NCI-H146 treated with DMSO at 0.1 percent for 48 hours (cell line): ENCODE results near the gene CD151.

Source experiments
- DNase-seq: peaks from one replicate; lab custom pipeline; 2025; ENCODE audit not compliant: unreplicated experiment; lab: John Stamatoyannopoulos, UW

CD151 gene

GRCh38 chr11:827897-828192, 4.9 kb upstream of the CD151 start, which contains the start of gene CRACR2B:
Gene CRACR2B (plus strand): TSS chr11:827919. CDS start chr11:828608, 689 bp downstream.
- no peak for DNase-seq

- DNase-seq = no peak
Measured at GRCh38 chr11:828506-829175, 4.1 kb upstream of the CD151 start.

DNA sequence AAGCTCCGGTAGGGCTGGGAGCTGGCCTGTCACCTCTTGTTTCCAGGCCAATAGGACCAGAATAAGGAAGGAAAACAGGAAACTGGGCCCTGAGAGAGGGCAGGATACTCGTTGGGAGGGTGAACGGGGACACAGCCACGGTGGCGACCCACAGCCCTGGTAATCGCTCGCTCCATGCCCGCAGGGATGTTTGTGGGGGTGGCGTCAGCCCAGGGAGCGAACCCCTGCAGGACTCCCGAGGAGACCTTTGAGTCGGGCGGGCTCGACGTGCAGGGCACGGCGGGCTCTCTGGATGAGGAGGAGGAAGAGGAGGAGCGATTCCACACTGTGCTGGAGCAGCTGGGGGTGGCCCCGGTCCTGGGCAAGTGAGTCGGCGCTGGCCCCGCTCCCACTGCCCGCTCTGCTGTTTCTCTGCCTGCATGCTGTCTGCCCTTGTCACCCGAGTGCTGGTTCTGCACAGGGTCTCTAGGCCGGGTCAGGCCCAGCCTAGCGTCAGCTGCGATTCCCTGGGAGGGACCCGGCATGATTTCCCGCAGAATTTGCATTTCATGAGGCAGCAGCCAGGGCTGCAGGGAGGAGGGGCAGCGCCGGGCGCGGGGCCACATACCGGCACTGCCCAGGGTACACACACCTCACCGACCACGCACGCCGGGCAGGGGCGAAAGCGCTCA, 3.4 kb upstream of the CD151 start:
- peak; percentile 6 for DNase-seq

DNA sequence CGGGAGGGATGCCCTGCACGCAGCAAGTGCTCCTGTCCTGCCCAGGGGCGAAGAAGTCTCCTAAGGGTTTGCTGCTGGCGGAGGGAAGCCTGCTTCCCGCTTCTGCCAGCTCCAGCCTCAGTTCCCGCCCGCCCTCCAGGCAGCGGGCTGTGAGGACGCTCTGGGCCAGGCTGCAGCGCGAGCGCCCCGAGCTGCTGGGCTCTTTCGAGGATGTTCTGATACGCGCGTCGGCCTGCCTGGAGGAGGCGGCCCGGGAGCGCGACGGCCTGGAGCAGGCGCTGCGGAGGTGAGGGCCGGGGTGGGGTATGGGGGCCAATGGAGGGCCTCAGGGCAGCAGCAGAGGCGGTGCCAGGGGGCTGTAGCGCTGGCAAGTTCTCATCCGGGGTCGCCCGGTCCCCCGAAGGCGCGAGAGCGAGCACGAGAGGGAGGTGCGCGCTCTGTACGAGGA, 2.9 kb upstream of the CD151 start:
- no peak for DNase-seq

- peak; percentile 33 for DNase-seq
Measured at GRCh38 chr11:830295-831117, 2.2 kb upstream of the CD151 start.

- no peak for DNase-seq
Measured at GRCh38 chr11:831118-831864, 1.5 kb upstream of the CD151 start.

DNA sequence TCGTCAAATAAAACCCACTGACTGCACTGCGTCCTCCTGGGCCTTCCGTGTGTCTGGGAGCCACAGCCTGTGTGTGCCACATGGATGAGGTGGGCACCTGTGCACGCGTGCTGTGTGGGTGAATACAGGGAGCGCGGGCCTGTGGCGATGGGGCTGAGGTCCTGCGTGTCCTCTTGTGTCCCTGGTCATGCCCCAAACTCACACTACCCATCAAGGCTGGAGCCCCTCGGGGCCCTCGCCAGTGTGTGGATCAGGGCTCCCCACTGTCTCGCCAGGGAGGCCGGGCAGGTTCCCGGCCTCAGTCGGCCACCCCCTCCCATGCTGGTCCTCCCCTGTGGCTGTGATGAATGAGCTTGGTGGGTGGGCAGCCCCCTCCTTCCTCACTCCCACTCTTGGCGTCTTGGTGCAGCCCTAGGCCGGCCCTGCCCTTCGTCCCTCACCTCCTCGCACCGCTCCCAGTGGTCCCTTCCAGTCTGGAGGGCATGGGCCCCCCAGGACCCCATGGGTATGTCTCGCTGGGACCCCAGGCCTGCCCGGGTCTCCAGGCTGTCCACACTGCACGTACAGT, 707 bp upstream of the CD151 start:
- DNase-seq = no peak

GRCh38 chr11:833114-833791, 501 bp downstream of the CD151 start:
- DNase-seq = no peak

DNA sequence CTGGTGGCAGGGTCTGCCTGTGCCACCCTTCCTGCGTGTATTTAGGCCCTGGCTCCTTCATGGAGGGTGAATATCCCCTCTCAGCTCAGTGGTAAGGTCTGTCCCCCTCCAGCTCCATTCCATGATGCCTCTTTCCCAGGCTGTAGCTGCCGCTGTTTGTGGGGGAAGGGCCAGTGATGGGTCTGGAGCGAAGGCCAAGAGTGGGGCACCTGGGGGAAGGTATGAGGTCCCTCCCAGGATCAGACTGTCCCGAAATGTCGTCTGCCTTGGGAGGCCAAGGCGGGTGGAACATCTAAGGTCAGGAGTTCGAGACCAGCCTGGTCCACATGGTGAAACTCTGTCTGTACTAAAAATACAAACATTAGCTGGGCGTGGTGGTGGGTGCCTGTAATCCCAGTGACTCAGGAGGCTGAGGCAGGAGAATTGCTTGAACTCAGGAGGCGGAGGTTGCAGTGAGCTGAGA, 1.1 kb downstream of the CD151 start:
- DNase-seq = no peak

GRCh38 chr11:834371-835316, 1.9 kb downstream of the CD151 start:
- no peak for DNase-seq

- no peak for DNase-seq
Measured at GRCh38 chr11:836274-836673, 3.5 kb downstream of the CD151 start.

DNA sequence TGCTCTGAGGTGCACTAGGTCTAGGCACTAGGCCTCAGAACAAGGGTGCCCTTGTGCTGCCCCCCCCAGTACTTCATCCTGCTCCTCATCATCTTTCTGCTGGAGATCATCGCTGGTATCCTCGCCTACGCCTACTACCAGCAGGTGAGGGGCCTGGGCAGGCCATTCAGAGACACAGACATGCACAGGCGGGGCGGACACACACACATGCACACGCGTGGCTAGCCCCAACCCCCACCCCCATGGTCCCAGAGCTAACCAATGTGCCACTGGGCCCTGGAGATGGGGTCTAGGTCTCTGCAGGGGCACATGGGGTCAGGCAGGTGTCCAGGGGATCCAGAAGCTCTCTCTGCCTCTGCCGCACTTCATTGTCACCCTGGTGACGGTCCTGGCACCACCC, 3.9 kb downstream of the CD151 start:
- DNase-seq = no peak

DNA sequence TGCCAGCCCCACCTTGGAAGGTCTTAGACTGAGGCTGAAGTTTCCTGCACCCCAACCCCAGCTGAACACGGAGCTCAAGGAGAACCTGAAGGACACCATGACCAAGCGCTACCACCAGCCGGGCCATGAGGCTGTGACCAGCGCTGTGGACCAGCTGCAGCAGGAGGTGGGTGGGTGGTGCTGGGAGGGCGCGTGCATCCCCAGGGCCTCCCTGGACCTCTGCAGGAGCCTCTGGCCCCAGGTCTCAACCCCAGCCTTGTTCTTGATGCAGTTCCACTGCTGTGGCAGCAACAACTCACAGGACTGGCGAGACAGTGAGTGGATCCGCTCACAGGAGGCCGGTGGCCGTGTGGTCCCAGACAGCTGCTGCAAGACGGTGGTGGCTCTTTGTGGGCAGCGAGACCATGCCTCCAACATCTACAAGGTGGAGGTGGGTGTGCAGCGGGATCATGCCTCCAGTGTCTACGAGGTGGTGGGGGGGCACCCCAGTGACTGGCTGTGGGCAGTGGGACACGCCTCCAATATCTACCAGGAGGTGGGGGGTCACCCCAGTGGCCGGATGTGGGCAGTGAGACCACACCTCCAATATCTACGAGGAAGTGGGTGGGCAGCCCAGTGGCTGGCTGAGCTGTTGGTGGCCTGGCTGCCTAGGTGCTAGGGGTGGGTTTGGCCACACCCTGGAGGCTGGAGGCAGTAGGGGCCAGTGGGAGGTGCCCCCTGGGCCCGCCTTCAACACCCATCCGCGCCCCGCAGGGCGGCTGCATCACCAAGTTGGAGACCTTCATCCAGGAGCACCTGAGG, 4.6 kb downstream of the CD151 start:
- DNase-seq = no peak

GRCh38 chr11:837990-838307, 5.2 kb downstream of the CD151 start:
- no peak for DNase-seq

- no peak for DNase-seq
Measured at GRCh38 chr11:838441-839279, 5.9 kb downstream of the CD151 start.

GRCh38 chr11:839280-839623, 6.5 kb downstream of the CD151 start:
- no peak for DNase-seq

DNA sequence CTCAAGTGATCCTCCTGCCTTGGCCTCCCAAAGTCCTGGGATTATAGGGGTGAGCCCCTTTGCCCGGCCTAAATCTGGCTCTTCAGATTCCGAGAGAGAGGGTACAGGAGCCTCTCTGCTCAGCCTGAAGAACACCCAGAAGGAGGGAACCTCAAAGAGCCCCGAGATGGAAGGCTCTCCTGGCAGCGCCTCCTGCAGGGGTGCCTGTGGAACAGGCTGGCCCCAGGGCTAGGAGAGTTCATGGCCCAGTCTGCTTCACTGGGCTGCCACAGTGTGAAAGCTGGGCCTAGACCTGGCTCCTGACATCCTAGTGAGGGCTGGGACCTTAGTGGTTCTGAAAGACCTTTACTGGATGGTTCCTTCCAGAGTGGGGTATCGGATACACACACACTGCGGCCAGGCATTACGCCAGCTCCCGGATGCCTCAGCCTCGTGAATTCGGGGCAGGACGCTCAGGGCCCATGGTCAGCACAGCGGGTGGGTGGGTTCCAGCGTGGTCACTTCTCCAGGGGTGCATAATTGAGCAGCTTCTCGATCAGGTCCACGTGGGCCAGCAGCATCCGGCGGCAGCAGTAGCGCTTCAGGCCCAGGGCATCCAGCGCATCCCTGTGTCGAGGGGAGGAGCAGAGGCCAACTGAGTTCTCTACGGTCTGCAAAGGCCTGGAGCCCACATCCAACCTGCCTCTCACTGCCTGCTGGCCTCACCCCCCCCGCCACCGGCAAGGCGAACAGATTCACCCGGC, 7.3 kb downstream of the CD151 start:
- no peak for DNase-seq
